Skeletal muscle satellite cell (primary cell): ENCODE measurements around the gene EDNRB.
A peak's percentile ranks its signal among the peaks of the same experiment; 100 is the strongest.
"Not testable (repeated sequence)": the region's sequence is repeated elsewhere in the genome, so short reads cannot be mapped to it uniquely, and the experiment has no call there.

ENCODE experiments used
- H3K27me3 ChIP-seq: 2 replicates; pipeline ENCODE4 v1.7.0; 2013; ENCODE audit warnings: low read length; ENCODE audit not compliant: control insufficient read depth, insufficient read depth
- H3K36me3 ChIP-seq: 2 replicates; pipeline ENCODE4 v1.7.0; 2013; ENCODE audit warnings: mild to moderate bottlenecking, control low read depth, low read length; ENCODE audit not compliant: insufficient read depth
- H3K4me1 ChIP-seq: 2 replicates; pipeline ENCODE4 v1.7.0; 2013; ENCODE audit warnings: low read length; ENCODE audit not compliant: control insufficient read depth, insufficient read depth
- H3K4me2 ChIP-seq: 2 replicates; pipeline ENCODE4 v1.7.0; 2013; ENCODE audit warnings: mild to moderate bottlenecking, low read length
- H3K4me3 ChIP-seq: 2 replicates; pipeline ENCODE4 v1.7.0; 2013; ENCODE audit warnings: low read length
- H3K9ac ChIP-seq: 2 replicates; pipeline ENCODE4 v1.7.0; 2013; ENCODE audit warnings: mild to moderate bottlenecking, low read depth, low read length, moderate library complexity
- H3K9me3 ChIP-seq: replicated peaks from 2 replicates; pipeline ENCODE4 v1.7.0; 2013; ENCODE audit warnings: mild to moderate bottlenecking, control low read depth, low read length

EDNRB gene

DNA sequence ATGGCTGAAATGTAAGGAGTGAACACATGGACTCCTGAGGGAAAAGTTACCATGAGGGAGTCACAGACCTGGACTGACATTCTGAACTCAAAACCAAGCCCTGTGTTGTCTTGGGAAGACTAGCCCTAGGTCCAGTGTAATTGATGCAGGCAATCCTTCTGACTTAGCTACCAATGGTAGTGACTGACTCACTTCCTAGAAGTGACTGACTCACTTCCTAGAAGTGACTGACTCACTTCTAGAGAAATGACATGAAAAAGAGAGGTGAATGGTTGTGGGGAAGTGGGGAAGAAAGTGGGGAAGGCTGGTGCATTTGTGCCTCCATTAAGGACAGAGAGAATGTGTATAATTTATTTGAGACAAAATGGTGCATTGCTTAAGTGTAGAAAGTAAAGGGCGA is 49.9 kb downstream of the EDNRB start:
- H3K4me3 ChIP-seq: no peak overlapping the region
- no peak overlapping the region for H3K4me2 ChIP-seq
- H3K9me3 ChIP-seq: no peaks in the 10 kb centered on the region
- peaks cover 17% of the 10 kb centered on the region for H3K4me1 ChIP-seq
- H3K9ac ChIP-seq: no peak overlapping the region
- no peaks in the 10 kb centered on the region for H3K27me3 ChIP-seq
- no peaks in the 10 kb centered on the region for H3K36me3 ChIP-seq

- no peaks in the 10 kb centered on the region for H3K9me3 ChIP-seq
These were observed 51.7 kb downstream of the EDNRB start for GRCh38 chr13:77866971-77867370.

GRCh38 chr13:77865622-77866021 is 53.0 kb downstream of the EDNRB start:
- H3K4me2 ChIP-seq: no peak overlapping the region
- H3K9ac ChIP-seq: no peak overlapping the region
- peaks cover 17% of the 10 kb centered on the region for H3K4me1 ChIP-seq
- no peaks in the 10 kb centered on the region for H3K27me3 ChIP-seq
- no peak overlapping the region for H3K4me3 ChIP-seq
- H3K9me3 ChIP-seq: no peaks in the 10 kb centered on the region
- no peaks in the 10 kb centered on the region for H3K36me3 ChIP-seq

More at GRCh38 chr13:77866971-77867370, 51.7 kb downstream of the EDNRB start:
- Histone ChIP-seq H3K4me3 (no peak overlapping the region), H3K36me3 (no peaks in the 10 kb centered on the region), H3K9ac (no peak overlapping the region), H3K4me2 (no peak overlapping the region), H3K4me1 (peaks cover 6% of the 10 kb centered on the region), H3K27me3 (no peaks in the 10 kb centered on the region)

- no peaks in the 10 kb centered on the region for H3K9me3 ChIP-seq
- H3K27me3 ChIP-seq: no peaks in the 10 kb centered on the region
- H3K4me3 ChIP-seq: no peak overlapping the region
- peaks cover 29% of the 10 kb centered on the region for H3K4me1 ChIP-seq
- H3K36me3 ChIP-seq: no peaks in the 10 kb centered on the region
- H3K9ac ChIP-seq: no peak overlapping the region
- H3K4me2 ChIP-seq: no peak overlapping the region
These were observed 55.5 kb downstream of the EDNRB start for GRCh38 chr13:77863144-77863543.

GRCh38 chr13:77861741-77862140 is 56.9 kb downstream of the EDNRB start:
- no peak overlapping the region for H3K4me3 ChIP-seq
- H3K9ac ChIP-seq: no peak overlapping the region
- no peak overlapping the region for H3K4me2 ChIP-seq
- H3K36me3 ChIP-seq: no peaks in the 10 kb centered on the region
- no peaks in the 10 kb centered on the region for H3K9me3 ChIP-seq
- no peaks in the 10 kb centered on the region for H3K27me3 ChIP-seq
- peaks cover 29% of the 10 kb centered on the region for H3K4me1 ChIP-seq

DNA sequence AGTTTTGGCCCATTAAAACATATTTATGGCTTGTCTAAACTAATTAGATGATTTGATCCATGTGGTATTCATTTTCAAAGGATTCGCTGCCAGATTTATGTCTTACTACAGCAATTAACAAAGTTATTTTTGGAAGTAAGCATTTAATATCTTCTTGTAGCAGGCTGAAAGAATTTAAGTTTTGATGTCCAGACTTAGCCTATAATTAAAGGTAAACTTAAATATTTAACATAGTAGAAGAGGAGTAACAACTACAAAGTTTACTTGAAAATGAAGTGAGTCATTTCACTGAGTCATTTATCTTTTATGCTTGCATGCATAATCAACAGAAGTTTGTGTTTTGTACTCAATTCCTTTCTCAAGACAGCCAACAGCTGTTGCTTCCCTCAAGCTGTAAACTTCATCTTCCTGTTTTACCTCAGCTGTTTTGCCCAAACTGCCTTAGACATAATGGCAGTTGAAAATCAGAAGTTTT is 58.1 kb downstream of the EDNRB start:
- Histone ChIP-seq H3K27me3 (no peaks in the 10 kb centered on the region), H3K4me1 (peaks cover 29% of the 10 kb centered on the region), H3K36me3 (no peaks in the 10 kb centered on the region), H3K4me3 (no peak overlapping the region), H3K4me2 (peak overlapping the region; percentile 54), H3K9me3 (no peaks in the 10 kb centered on the region), H3K9ac (peak overlapping the region; percentile 47)

DNA sequence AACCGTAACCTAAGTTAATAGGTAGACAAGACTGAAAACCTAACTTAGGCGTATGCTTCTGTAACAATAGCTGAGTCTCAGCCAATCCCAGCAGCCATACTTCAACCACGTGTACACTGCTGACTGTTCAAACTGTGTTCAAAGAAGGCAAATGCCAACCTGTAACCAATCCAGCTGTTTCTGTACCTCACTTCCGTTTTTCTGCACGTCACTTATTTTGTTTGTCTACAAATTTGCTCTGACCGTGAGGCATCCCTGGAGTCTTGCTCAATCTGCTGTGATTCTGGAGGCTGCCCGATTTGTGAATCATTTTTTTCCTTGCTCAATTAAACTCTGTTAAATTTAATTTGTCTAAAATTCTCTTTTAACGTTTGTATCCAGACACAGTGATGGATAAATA is 59.2 kb downstream of the EDNRB start:
- Histone ChIP-seq H3K9me3 (no peaks in the 10 kb centered on the region), H3K4me2 (peak overlapping the region; percentile 52), H3K27me3 (no peaks in the 10 kb centered on the region), H3K36me3 (no peaks in the 10 kb centered on the region), H3K4me3 (peak overlapping the region; percentile 7), H3K4me1 (peaks cover 29% of the 10 kb centered on the region), H3K9ac (peak overlapping the region; percentile 46)

DNA sequence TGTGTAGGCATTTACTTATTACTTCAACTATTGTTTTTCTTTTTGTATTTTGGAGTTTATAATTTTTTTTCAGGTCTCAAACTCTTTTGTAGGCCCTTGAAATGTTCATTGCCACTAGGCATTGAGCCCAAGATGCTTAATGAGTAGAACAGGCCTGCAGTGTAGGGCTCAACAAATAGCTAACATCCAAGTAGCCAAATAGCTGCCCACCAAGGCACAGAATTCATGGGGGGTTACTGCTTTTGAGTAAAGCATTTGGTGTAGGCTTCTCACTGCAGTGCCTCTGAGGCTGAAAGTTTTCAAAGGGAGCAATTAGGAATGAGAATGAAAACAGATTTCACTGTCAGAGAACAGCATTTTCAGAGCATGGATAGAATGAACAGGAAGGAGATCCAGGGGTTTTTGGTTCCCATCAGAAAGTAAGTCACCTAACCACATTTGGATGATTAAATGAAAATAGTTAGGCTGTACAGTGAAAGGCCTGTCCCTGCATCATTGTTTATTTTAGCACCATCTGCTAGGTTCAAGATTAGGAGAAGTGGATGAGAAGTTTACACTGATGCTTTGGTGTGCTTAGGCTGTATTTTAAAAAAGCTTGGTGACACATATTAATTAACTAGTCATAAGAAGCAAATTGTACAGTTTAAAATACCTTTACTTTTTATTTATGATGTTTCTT is 61.0 kb downstream of the EDNRB start:
- H3K4me1 ChIP-seq: peaks cover 29% of the 10 kb centered on the region
- H3K4me2 ChIP-seq: no peak overlapping the region
- no peak overlapping the region for H3K4me3 ChIP-seq
- no peaks in the 10 kb centered on the region for H3K27me3 ChIP-seq
- no peaks in the 10 kb centered on the region for H3K9me3 ChIP-seq
- no peaks in the 10 kb centered on the region for H3K36me3 ChIP-seq
- no peak overlapping the region for H3K9ac ChIP-seq

DNA sequence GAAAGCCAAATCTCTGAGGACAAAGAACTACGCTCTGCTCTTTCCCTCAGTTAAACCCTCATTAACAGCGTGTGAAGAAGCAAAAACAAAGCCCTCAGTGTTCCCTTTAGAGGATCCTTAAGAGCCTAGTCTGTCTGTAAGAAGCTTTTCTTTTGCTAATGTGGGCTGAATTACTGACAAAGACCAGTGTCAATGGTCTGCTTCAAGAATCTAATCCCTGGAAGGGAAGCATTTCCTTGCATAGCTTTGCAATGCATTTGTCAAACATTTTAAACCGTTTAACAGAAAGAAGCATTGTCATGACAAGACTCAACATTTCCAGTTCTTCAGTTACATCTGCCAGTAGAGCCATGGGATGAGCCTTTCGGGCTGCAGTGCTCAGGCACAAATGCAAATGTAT is 64.9 kb downstream of the EDNRB start:
- H3K4me1 ChIP-seq: no peaks in the 10 kb centered on the region
- H3K27me3 ChIP-seq: no peaks in the 10 kb centered on the region
- no peaks in the 10 kb centered on the region for H3K9me3 ChIP-seq
- no peak overlapping the region for H3K4me2 ChIP-seq
- no peak overlapping the region for H3K4me3 ChIP-seq
- no peaks in the 10 kb centered on the region for H3K36me3 ChIP-seq
- H3K9ac ChIP-seq: no peak overlapping the region

DNA sequence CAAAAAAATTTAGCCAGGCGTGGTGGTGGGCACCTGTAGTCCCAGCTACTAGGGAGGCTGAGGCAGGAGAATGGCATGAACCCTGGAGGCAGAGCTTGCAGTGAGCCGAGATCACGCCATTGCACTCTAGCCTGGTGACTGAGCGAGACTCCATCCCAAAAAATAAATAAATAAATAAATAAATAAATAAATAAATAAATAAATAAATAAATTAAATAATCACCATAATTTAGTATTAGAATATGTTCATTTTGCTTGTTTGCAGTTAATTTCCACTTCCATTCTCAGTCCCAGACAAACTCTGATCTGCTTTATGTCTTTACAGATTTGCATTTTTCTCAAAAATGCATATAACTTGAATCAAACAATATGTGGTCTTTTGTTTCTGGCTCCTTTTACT is 70.6 kb downstream of the EDNRB start:
- H3K27me3 ChIP-seq, H3K9ac ChIP-seq, H3K36me3 ChIP-seq, H3K4me3 ChIP-seq, H3K4me2 ChIP-seq, H3K4me1 ChIP-seq, H3K9me3 ChIP-seq: not testable (repeated sequence)

- no peak overlapping the region for H3K4me3 ChIP-seq
These were observed 72.5 kb downstream of the EDNRB start for GRCh38 chr13:77846173-77846572.

More at GRCh38 chr13:77846173-77846572, 72.5 kb downstream of the EDNRB start:
- H3K4me1 ChIP-seq: no peaks in the 10 kb centered on the region
- no peaks in the 10 kb centered on the region for H3K27me3 ChIP-seq
- no peak overlapping the region for H3K9ac ChIP-seq
- no peak overlapping the region for H3K4me2 ChIP-seq
- no peaks in the 10 kb centered on the region for H3K36me3 ChIP-seq
- no peaks in the 10 kb centered on the region for H3K9me3 ChIP-seq
